WTC11 (cell line): Measurements from ENCODE around the gene PSD2. TPM values are rescaled to one million over a fixed set of nuclear protein-coding genes. Genes with fewer than 3 reads are reported as not detected.

ENCODE experiments used
- ATAC-seq: fragments of 200-7000 bp; cut with Tn5 transposase; 2 replicates; pipeline ENCODE4 v1.10.0; 2021; ENCODE audit warnings: mild to moderate bottlenecking, moderate library complexity
- CTCF ChIA-PET: fragments of 300-600 bp; sonication (Branson Sonifier 250); formaldehyde crosslinking; loops from one replicate; lab custom pipeline; 2021; ENCODE audit warnings: antibody characterized with exemption; lab: Charles Lee
- POLR2A ChIA-PET: fragments of 350-600 bp; sonication (Branson Sonifier 250); formaldehyde crosslinking; loops from one replicate; lab custom pipeline; 2021; ENCODE audit warnings: antibody characterized with exemption; lab: Charles Lee
- DNase-seq: peaks from one replicate; pipeline ENCODE4 v3.0.0; 2021; ENCODE audit warnings: low spot score
- H3K27ac Mint-ChIP-seq: 2 replicates; pipeline ENCODE4 v1.8.0; 2021; ENCODE audit warnings: mixed read lengths
- H3K27me3 Mint-ChIP-seq: 2 replicates; pipeline ENCODE4 v1.8.0; 2021; ENCODE audit warnings: low read depth, mild to moderate bottlenecking, moderate library complexity, mixed read lengths
- H3K36me3 Mint-ChIP-seq: 2 replicates; pipeline ENCODE4 v1.8.0; 2021; ENCODE audit warnings: mixed read lengths
- H3K4me1 Mint-ChIP-seq: 2 replicates; pipeline ENCODE4 v1.8.0; 2022; ENCODE audit warnings: mixed read lengths
- H3K4me3 Mint-ChIP-seq: 2 replicates; pipeline ENCODE4 v1.8.0; 2021; ENCODE audit warnings: mild to moderate bottlenecking, moderate library complexity, mixed read lengths
- H3K9me3 Mint-ChIP-seq: 2 replicates; pipeline ENCODE4 v1.8.0; 2021; ENCODE audit warnings: mixed read lengths
- ATF3 ChIP-seq: sonication (generic); formaldehyde crosslinking; conservative IDR thresholded peaks from 2 replicates; pipeline ENCODE4 v1.8.1; 2022; ENCODE audit warnings: mild to moderate bottlenecking, missing genetic modification reagents
- CREB1 ChIP-seq: sonication (generic); formaldehyde crosslinking; IDR thresholded peaks from 2 replicates; pipeline ENCODE4 v1.8.0; 2023; ENCODE audit warnings: mild to moderate bottlenecking, missing genetic modification reagents
- CTCF ChIP-seq: fragments of 200-600 bp; IDR thresholded peaks from 2 replicates; pipeline ENCODE4 v1.8.0; 2022; ENCODE audit warnings: antibody characterized with exemption
- EMX1 ChIP-seq: fragments of 250-450 bp; sonication (Bioruptor Pico); IDR thresholded peaks from 2 replicates; pipeline ENCODE4 v1.8.0; 2021; ENCODE audit warnings: mild to moderate bottlenecking
- ESRRA ChIP-seq: sonication (generic); formaldehyde crosslinking; IDR thresholded peaks from 2 replicates; pipeline ENCODE4 v1.8.1; 2022; ENCODE audit warnings: mild to moderate bottlenecking, missing genetic modification reagents, borderline replicate concordance
- FOXK1 ChIP-seq: sonication (generic); formaldehyde crosslinking; IDR thresholded peaks from 2 replicates; pipeline ENCODE4 v1.8.0; 2022; ENCODE audit warnings: mild to moderate bottlenecking, moderate library complexity, missing genetic modification reagents
- GABPB1 ChIP-seq: sonication (generic); formaldehyde crosslinking; IDR thresholded peaks from 2 replicates; pipeline ENCODE4 v1.8.1; 2023; ENCODE audit warnings: mild to moderate bottlenecking, missing genetic modification reagents
- IRF1 ChIP-seq: sonication (generic); formaldehyde crosslinking; IDR thresholded peaks from 2 replicates; pipeline ENCODE4 v1.8.0; 2023; ENCODE audit warnings: missing genetic modification reagents
- IRF2 ChIP-seq: sonication (generic); formaldehyde crosslinking; IDR thresholded peaks from 2 replicates; pipeline ENCODE4 v1.8.0; 2022; ENCODE audit warnings: low read depth, missing genetic modification reagents, borderline replicate concordance
- KAT7 ChIP-seq: sonication (generic); formaldehyde crosslinking; IDR thresholded peaks from 2 replicates; pipeline ENCODE4 v1.8.1; 2023; ENCODE audit warnings: missing genetic modification reagents, mild to moderate bottlenecking, borderline replicate concordance
- TEAD1 ChIP-seq: sonication (generic); formaldehyde crosslinking; IDR thresholded peaks from 2 replicates; pipeline ENCODE4 v1.8.0; 2022; ENCODE audit warnings: mild to moderate bottlenecking, missing genetic modification reagents
- TP53 ChIP-seq: sonication (generic); formaldehyde crosslinking; IDR thresholded peaks from 2 replicates; pipeline ENCODE4 v1.8.1; 2023; ENCODE audit warnings: mild to moderate bottlenecking, missing genetic modification reagents
- ZNF232 ChIP-seq: sonication (generic); formaldehyde crosslinking; IDR thresholded peaks from 2 replicates; pipeline ENCODE4 v1.8.0; 2022; ENCODE audit warnings: mild to moderate bottlenecking, missing genetic modification reagents
- ZNF263 ChIP-seq: sonication (generic); formaldehyde crosslinking; IDR thresholded peaks from 2 replicates; pipeline ENCODE4 v1.8.1; 2022; ENCODE audit warnings: low read depth, mild to moderate bottlenecking, moderate library complexity, missing genetic modification reagents
- ZNF532 ChIP-seq: fragments of 250-450 bp; sonication (Bioruptor Pico); IDR thresholded peaks from 2 replicates; pipeline ENCODE4 v1.9.0; 2021; ENCODE audit warnings: mild to moderate bottlenecking, borderline replicate concordance
- ZNF671 ChIP-seq: fragments of 250-450 bp; sonication (Bioruptor Pico); IDR thresholded peaks from 2 replicates; pipeline ENCODE4 v1.8.0; 2021; ENCODE audit warnings: mild to moderate bottlenecking
- total RNA-seq: library from RNA; stranded (reverse); gene quantifications from 3 replicates; pipeline ENCODE4 v1.2.3, GENCODE V29; 2021
- TF ChIP-seq, protein P1 (sequence below): sonication (generic); formaldehyde crosslinking; conservative IDR thresholded peaks from 2 replicates; pipeline ENCODE4 v1.8.1; 2023; ENCODE audit warnings: mild to moderate bottlenecking, low read depth, missing genetic modification reagents, moderate library complexity
- TF ChIP-seq, protein P2 (sequence below): fragments of 250-450 bp; sonication (Bioruptor Pico); IDR thresholded peaks from 2 replicates; pipeline ENCODE4 v1.9.0; 2021; ENCODE audit warnings: mild to moderate bottlenecking
- TF ChIP-seq, protein P3 (sequence below): sonication (generic); formaldehyde crosslinking; IDR thresholded peaks from 2 replicates; pipeline ENCODE4 v1.8.1; 2023; ENCODE audit warnings: mild to moderate bottlenecking, missing genetic modification reagents
- TF ChIP-seq, protein P4 (sequence below): sonication (generic); formaldehyde crosslinking; IDR thresholded peaks from 2 replicates; pipeline ENCODE4 v1.8.1; 2022; ENCODE audit warnings: missing genetic modification reagents, borderline replicate concordance

PSD2 gene
- total RNA-seq, 1 experiment from 2014 or later: 0.57 TPM

GRCh38 chr5:139884144-139884543 lies 88.5 kb downstream of the PSD2 start:
- POLR2A ChIA-PET: no interaction called here
- H3K27ac Mint-ChIP-seq: no peak overlapping the region
- peaks cover 2% of the 10 kb centered on the region; the same call in 1 of the 2 replicates for H3K27me3 Mint-ChIP-seq
- no peak overlapping the region for H3K4me3 Mint-ChIP-seq
- TF ChIP-seq, protein P1, sequence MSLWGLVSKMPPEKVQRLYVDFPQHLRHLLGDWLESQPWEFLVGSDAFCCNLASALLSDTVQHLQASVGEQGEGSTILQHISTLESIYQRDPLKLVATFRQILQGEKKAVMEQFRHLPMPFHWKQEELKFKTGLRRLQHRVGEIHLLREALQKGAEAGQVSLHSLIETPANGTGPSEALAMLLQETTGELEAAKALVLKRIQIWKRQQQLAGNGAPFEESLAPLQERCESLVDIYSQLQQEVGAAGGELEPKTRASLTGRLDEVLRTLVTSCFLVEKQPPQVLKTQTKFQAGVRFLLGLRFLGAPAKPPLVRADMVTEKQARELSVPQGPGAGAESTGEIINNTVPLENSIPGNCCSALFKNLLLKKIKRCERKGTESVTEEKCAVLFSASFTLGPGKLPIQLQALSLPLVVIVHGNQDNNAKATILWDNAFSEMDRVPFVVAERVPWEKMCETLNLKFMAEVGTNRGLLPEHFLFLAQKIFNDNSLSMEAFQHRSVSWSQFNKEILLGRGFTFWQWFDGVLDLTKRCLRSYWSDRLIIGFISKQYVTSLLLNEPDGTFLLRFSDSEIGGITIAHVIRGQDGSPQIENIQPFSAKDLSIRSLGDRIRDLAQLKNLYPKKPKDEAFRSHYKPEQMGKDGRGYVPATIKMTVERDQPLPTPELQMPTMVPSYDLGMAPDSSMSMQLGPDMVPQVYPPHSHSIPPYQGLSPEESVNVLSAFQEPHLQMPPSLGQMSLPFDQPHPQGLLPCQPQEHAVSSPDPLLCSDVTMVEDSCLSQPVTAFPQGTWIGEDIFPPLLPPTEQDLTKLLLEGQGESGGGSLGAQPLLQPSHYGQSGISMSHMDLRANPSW (CRISPR knock-in tag): no peak
- TF ChIP-seq, protein P2, sequence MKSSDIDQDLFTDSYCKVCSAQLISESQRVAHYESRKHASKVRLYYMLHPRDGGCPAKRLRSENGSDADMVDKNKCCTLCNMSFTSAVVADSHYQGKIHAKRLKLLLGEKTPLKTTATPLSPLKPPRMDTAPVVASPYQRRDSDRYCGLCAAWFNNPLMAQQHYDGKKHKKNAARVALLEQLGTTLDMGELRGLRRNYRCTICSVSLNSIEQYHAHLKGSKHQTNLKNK: no peak
- TF ChIP-seq ZNF532 (CRISPR knock-in tag) (no peak), ZNF232 (no peak), EMX1 (CRISPR knock-in tag) (no peak), GABPB1 (CRISPR knock-in tag) (no peak), TP53 (no peak), ZNF263 (CRISPR knock-in tag) (no peak)
- TF ChIP-seq, all 79 proteins: peak for 0
- CTCF ChIA-PET: interaction anchor here (2.5 to 5.7 kb wide), 2 partner anchors 11 to 85 kb away, joined by 10 to 61 read pairs; no protein-coding TSS in a partner anchor
- ATAC-seq: no peak
- no peak for DNase-seq
- Mint-ChIP-seq H3K36me3 (no peaks in the 10 kb centered on the region), H3K4me1 (peaks cover 10% of the 10 kb centered on the region), H3K9me3 (no peaks in the 10 kb centered on the region)

DNA sequence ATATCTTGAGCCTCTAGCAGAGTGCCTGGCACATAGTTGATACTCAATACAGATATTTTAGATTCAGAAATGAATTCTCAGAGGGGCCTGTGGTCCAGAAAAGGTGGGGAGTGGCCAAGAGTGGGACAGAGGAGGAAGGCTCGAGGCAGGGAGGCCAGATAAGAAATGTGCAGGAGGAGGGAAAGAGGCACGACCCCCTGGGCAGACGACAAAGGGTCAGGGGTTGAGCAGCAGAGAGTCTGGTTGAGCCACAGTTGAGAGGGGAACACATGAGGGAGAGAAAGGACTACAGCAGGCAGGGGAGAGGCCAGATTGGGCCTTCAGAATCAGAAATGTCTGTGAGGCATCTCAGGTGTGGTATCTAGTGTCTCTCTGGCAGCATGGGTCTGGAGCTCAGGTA lies 89.1 kb downstream of the PSD2 start:
- no peak overlapping the region for H3K4me3 Mint-ChIP-seq
- DNase-seq (no peak), ATAC-seq (no peak)
- POLR2A ChIA-PET: no interaction called here
- peaks cover 10% of the 10 kb centered on the region for H3K4me1 Mint-ChIP-seq
- no peaks in the 10 kb centered on the region for H3K9me3 Mint-ChIP-seq
- CTCF ChIA-PET: interaction anchor here (2.5 to 5.7 kb wide), 2 partner anchors 12 to 84 kb away, joined by 10 to 61 read pairs; no protein-coding TSS in a partner anchor
- H3K27ac Mint-ChIP-seq: no peak overlapping the region
- H3K36me3 Mint-ChIP-seq: no peaks in the 10 kb centered on the region
- peaks cover 2% of the 10 kb centered on the region; the same call in 1 of the 2 replicates for H3K27me3 Mint-ChIP-seq
- TF ChIP-seq CREB1 (CRISPR knock-in tag) (no peak), IRF1 (no peak), CTCF (no peak), FOXK1 (CRISPR knock-in tag) (no peak), ATF3 (CRISPR knock-in tag) (no peak), ESRRA (no peak), TEAD1 (CRISPR knock-in tag) (no peak), IRF2 (CRISPR knock-in tag) (no peak), ZNF671 (CRISPR knock-in tag) (no peak), KAT7 (no peak)
- TF ChIP-seq, protein P3, sequence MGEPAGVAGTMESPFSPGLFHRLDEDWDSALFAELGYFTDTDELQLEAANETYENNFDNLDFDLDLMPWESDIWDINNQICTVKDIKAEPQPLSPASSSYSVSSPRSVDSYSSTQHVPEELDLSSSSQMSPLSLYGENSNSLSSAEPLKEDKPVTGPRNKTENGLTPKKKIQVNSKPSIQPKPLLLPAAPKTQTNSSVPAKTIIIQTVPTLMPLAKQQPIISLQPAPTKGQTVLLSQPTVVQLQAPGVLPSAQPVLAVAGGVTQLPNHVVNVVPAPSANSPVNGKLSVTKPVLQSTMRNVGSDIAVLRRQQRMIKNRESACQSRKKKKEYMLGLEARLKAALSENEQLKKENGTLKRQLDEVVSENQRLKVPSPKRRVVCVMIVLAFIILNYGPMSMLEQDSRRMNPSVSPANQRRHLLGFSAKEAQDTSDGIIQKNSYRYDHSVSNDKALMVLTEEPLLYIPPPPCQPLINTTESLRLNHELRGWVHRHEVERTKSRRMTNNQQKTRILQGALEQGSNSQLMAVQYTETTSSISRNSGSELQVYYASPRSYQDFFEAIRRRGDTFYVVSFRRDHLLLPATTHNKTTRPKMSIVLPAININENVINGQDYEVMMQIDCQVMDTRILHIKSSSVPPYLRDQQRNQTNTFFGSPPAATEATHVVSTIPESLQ (CRISPR knock-in tag): no peak
- TF ChIP-seq, protein P4, sequence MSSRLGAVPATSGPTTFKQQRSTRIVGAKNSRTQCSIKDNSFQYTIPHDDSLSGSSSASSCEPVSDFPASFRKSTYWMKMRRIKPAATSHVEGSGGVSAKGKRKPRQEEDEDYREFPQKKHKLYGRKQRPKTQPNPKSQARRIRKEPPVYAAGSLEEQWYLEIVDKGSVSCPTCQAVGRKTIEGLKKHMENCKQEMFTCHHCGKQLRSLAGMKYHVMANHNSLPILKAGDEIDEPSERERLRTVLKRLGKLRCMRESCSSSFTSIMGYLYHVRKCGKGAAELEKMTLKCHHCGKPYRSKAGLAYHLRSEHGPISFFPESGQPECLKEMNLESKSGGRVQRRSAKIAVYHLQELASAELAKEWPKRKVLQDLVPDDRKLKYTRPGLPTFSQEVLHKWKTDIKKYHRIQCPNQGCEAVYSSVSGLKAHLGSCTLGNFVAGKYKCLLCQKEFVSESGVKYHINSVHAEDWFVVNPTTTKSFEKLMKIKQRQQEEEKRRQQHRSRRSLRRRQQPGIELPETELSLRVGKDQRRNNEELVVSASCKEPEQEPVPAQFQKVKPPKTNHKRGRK (CRISPR knock-in tag): no peak
